ENCODE measurements around the gene PALLD.

DNA sequence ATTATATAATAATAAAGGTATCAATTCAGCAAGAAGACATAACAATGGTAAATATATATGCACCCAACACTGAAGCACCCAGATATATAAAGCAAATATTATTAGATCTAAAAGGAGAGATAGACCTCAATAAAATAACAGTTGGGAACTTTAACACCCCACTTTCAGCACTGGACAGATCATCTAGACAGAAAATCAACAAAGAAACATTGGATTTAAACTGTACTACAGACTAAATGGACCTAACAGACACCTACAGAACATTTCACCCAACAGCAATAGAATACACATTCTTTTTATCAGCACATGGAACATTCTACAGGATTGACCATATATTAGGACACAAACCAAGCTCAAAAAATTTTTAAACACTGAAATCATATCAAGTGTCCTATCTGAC is 436.6 kb downstream of the PALLD start:
- no peak for TF ChIP-seq CTCF (IDR thresholded peaks at IDR 0.05)
- TF ChIP-seq POLR2A (IDR thresholded peaks at IDR 0.05) = no peak
